ENCODE measurements around the gene SPTBN2. TPM values are rescaled to one million over a fixed set of nuclear protein-coding genes. Genes with fewer than 3 reads are reported as not detected.
A peak's percentile ranks its signal among the peaks of the same experiment; 100 is the strongest.

Gene SPTBN2
- 0.14 TPM for polyA plus RNA-seq (2013, experiment 1 of 2)
- polyA plus RNA-seq (2013, experiment 2 of 2), result 0.10 TPM

DNA sequence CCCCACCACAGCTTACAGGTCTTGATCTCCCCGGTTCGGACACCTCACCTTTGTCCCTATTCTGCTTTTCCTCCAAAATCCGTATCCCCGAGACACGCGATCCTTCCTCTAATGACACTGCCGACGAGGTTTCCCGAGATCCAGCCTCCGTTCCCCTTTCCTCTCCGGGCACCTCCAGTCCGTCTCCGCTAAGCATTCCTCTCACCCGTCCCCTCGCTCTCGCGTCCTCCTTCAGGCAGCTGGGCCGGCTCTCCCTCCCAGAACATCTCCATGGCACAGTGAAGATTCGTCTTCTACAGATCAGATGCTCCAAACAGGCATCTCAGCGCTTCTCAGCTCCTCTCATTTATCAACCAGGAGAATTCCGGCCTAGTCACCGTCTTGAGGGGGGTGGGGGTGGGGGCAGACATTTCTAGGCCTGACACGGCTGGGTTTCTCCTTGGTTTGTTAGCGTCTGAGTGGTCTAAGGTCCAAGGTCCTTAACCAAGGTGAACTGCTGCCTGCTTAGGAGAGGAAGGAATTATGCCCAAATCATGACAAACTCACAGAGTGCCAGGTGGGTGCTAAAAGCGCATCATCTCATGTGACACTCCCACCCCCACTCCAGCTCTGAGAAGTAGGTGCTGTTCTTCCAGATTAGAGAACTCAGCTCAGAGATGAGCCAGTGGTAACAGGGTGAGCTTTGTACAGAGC is at the start of gene SPTBN2:
Gene SPTBN2 (minus strand): TSS at position 524 of the 693 bp plus-strand sequence. CDS start 7,976 bp downstream, outside the sequence.
- Histone ChIP-seq H3K4me2 (ENCODE audit: low read length, poor library complexity, severe bottlenecking) (peak within 1 kb of the TSS; percentile 69), H4K91ac (ENCODE audit: low read length) (no peak within 1 kb of the TSS), H3K9me3 (ENCODE audit: control insufficient read depth, low read length) (no peaks in the 10 kb centered on the region), H2AK5ac (ENCODE audit: low read length, severe bottlenecking) (peak within 1 kb of the TSS; percentile 42), H3K4me3 (ENCODE audit: insufficient read depth in 1 of 2, low read depth in 1 of 2, low read length in 2 of 2) (peak within 1 kb of the TSS; percentile 71 to 77), H3K23ac (ENCODE audit: low read length in 2 of 2) (peak within 1 kb of the TSS in 1 of 2 experiments; percentile 28), H2BK120ac (ENCODE audit: low read depth, low read length) (no peak within 1 kb of the TSS), H2AFZ (ENCODE audit: low read depth, low read length) (no peak within 1 kb of the TSS), H3K4ac (ENCODE audit: low read depth in 1 of 2, low read length in 2 of 2) (no peak within 1 kb of the TSS), H3K14ac (ENCODE audit: low read length in 2 of 2) (no peak within 1 kb of the TSS), H3K4me1 (ENCODE audit: control insufficient read depth, insufficient read depth, low read depth, low read length) (peaks cover 22% of the 10 kb centered on the region), H2BK15ac (ENCODE audit: low read depth, poor library complexity, severe bottlenecking) (no peak within 1 kb of the TSS), H2BK12ac (ENCODE audit: low read length in 2 of 2) (peak within 1 kb of the TSS in 1 of 2 experiments; percentile 29), H3K27ac (ENCODE audit: low read length, poor library complexity, severe bottlenecking) (peak within 1 kb of the TSS; percentile 47), H4K8ac (ENCODE audit: low read length) (peak within 1 kb of the TSS; percentile 21), H3K36me3 (ENCODE audit: control insufficient read depth in 1 of 2, insufficient read depth in 2 of 2, low read depth in 1 of 2, low read length in 2 of 2) (no peaks in the 10 kb centered on the region), H3K27me3 (ENCODE audit: control insufficient read depth in 1 of 2, insufficient read depth in 1 of 2, low read length in 2 of 2) (peaks cover 3 to 65% of the 10 kb centered on the region in 2 experiments), H3K18ac (ENCODE audit: low read depth in 1 of 2, low read length in 2 of 2) (no peak within 1 kb of the TSS), H2BK5ac (ENCODE audit: low read depth, low read length, poor library complexity, severe bottlenecking) (peak within 1 kb of the TSS; percentile 61), H3K9ac (ENCODE audit: low read length) (peak within 1 kb of the TSS; percentile 36), H3K79me1 (replicated peaks; ENCODE audit: low read length, poor library complexity, severe bottlenecking) (peaks cover 3% of the 10 kb centered on the region)
- DNase-seq, result peak; percentile 29
- 6% methylated on average over 23 of the region's 25 CpGs for WGBS

GRCh38 chr11:66768818-66769217 is 39.8 kb upstream of the SPTBN2 start:
- no peak overlapping the region for H3K4me3 ChIP-seq (ENCODE audit: insufficient read depth in 1 of 2, low read depth in 1 of 2, low read length in 2 of 2)
- peak overlapping the region; percentile 98 for H2AK5ac ChIP-seq (ENCODE audit: low read length, severe bottlenecking)
- no peak for DNase-seq
- no peaks in the 10 kb centered on the region for H3K27me3 ChIP-seq (ENCODE audit: control insufficient read depth in 1 of 2, insufficient read depth in 1 of 2, low read length in 2 of 2)
- H3K79me1 ChIP-seq (replicated peaks; ENCODE audit: low read length, poor library complexity, severe bottlenecking), result peaks cover 11% of the 10 kb centered on the region
- H4K8ac ChIP-seq (ENCODE audit: low read length), result peak overlapping the region; percentile 28
- H3K9me3 ChIP-seq (ENCODE audit: control insufficient read depth, low read length), result no peaks in the 10 kb centered on the region
- peak overlapping the region; percentile 94 for H2BK5ac ChIP-seq (ENCODE audit: low read depth, low read length, poor library complexity, severe bottlenecking)
- peaks cover 0 to 9% of the 10 kb centered on the region in 2 experiments for H3K36me3 ChIP-seq (ENCODE audit: control insufficient read depth in 1 of 2, insufficient read depth in 2 of 2, low read depth in 1 of 2, low read length in 2 of 2)
- no peak overlapping the region for H2BK12ac ChIP-seq (ENCODE audit: low read length in 2 of 2)
- no peak overlapping the region for H3K18ac ChIP-seq (ENCODE audit: low read depth in 1 of 2, low read length in 2 of 2)
- H4K91ac ChIP-seq (ENCODE audit: low read length), result no peak overlapping the region
- H3K9ac ChIP-seq (ENCODE audit: low read length), result no peak overlapping the region
- no peak overlapping the region for H3K23ac ChIP-seq (ENCODE audit: low read length in 2 of 2)
- no peak overlapping the region for H3K4me2 ChIP-seq (ENCODE audit: low read length, poor library complexity, severe bottlenecking)
- peak overlapping the region; percentile 99 for H3K27ac ChIP-seq (ENCODE audit: low read length, poor library complexity, severe bottlenecking)
- H3K14ac ChIP-seq (ENCODE audit: low read length in 2 of 2), result no peak overlapping the region
- H2BK120ac ChIP-seq (ENCODE audit: low read depth, low read length), result no peak overlapping the region
- H2AFZ ChIP-seq (ENCODE audit: low read depth, low read length), result no peak overlapping the region
- no peak overlapping the region for H3K4ac ChIP-seq (ENCODE audit: low read depth in 1 of 2, low read length in 2 of 2)
- H2BK15ac ChIP-seq (ENCODE audit: low read depth, poor library complexity, severe bottlenecking), result no peak overlapping the region
- peaks cover 2% of the 10 kb centered on the region for H3K4me1 ChIP-seq (ENCODE audit: control insufficient read depth, insufficient read depth, low read depth, low read length)

- H3K9ac ChIP-seq (ENCODE audit: low read length), result no peak overlapping the region
- no peaks in the 10 kb centered on the region for H3K27me3 ChIP-seq (ENCODE audit: control insufficient read depth in 1 of 2, insufficient read depth in 1 of 2, low read length in 2 of 2)
- DNase-seq, result no peak
- H2BK12ac ChIP-seq (ENCODE audit: low read length in 2 of 2), result no peak overlapping the region
- peaks cover 11% of the 10 kb centered on the region for H3K79me1 ChIP-seq (replicated peaks; ENCODE audit: low read length, poor library complexity, severe bottlenecking)
- H3K27ac ChIP-seq (ENCODE audit: low read length, poor library complexity, severe bottlenecking), result peak overlapping the region; percentile 99
- H4K91ac ChIP-seq (ENCODE audit: low read length), result no peak overlapping the region
- no peak overlapping the region for H2BK5ac ChIP-seq (ENCODE audit: low read depth, low read length, poor library complexity, severe bottlenecking)
- no peak overlapping the region for H3K4me3 ChIP-seq (ENCODE audit: insufficient read depth in 1 of 2, low read depth in 1 of 2, low read length in 2 of 2)
- no peak overlapping the region for H3K4me2 ChIP-seq (ENCODE audit: low read length, poor library complexity, severe bottlenecking)
- no peak overlapping the region for H2BK15ac ChIP-seq (ENCODE audit: low read depth, poor library complexity, severe bottlenecking)
- H4K8ac ChIP-seq (ENCODE audit: low read length), result no peak overlapping the region
- no peak overlapping the region for H3K4ac ChIP-seq (ENCODE audit: low read depth in 1 of 2, low read length in 2 of 2)
- H3K14ac ChIP-seq (ENCODE audit: low read length in 2 of 2), result no peak overlapping the region
- WGBS, result no CpG with 5 or more reads among the region's 3 CpGs
- H3K36me3 ChIP-seq (ENCODE audit: control insufficient read depth in 1 of 2, insufficient read depth in 2 of 2, low read depth in 1 of 2, low read length in 2 of 2), result peaks cover 0 to 9% of the 10 kb centered on the region in 2 experiments
- H2BK120ac ChIP-seq (ENCODE audit: low read depth, low read length), result no peak overlapping the region
- peaks cover 2% of the 10 kb centered on the region for H3K4me1 ChIP-seq (ENCODE audit: control insufficient read depth, insufficient read depth, low read depth, low read length)
- no peak overlapping the region for H2AK5ac ChIP-seq (ENCODE audit: low read length, severe bottlenecking)
- H3K23ac ChIP-seq (ENCODE audit: low read length in 2 of 2), result no peak overlapping the region
- no peak overlapping the region for H2AFZ ChIP-seq (ENCODE audit: low read depth, low read length)
- H3K18ac ChIP-seq (ENCODE audit: low read depth in 1 of 2, low read length in 2 of 2), result no peak overlapping the region
- no peaks in the 10 kb centered on the region for H3K9me3 ChIP-seq (ENCODE audit: control insufficient read depth, low read length)
These were observed 39.1 kb upstream of the SPTBN2 start for GRCh38 chr11:66768088-66768521.

GRCh38 chr11:66767666-66768065 is 38.6 kb upstream of the SPTBN2 start:
- no peaks in the 10 kb centered on the region for H3K9me3 ChIP-seq (ENCODE audit: control insufficient read depth, low read length)
- peak overlapping the region; percentile 76 for H2AK5ac ChIP-seq (ENCODE audit: low read length, severe bottlenecking)
- 100% methylated on average over 1 of the region's 1 CpG for WGBS
- H3K36me3 ChIP-seq (ENCODE audit: control insufficient read depth in 1 of 2, insufficient read depth in 2 of 2, low read depth in 1 of 2, low read length in 2 of 2), result peaks cover 3 to 6% of the 10 kb centered on the region in 2 experiments
- H3K4ac ChIP-seq (ENCODE audit: low read depth in 1 of 2, low read length in 2 of 2), result no peak overlapping the region
- H3K79me1 ChIP-seq (replicated peaks; ENCODE audit: low read length, poor library complexity, severe bottlenecking), result peaks cover 9% of the 10 kb centered on the region
- H2BK120ac ChIP-seq (ENCODE audit: low read depth, low read length), result no peak overlapping the region
- no peak overlapping the region for H3K4me3 ChIP-seq (ENCODE audit: insufficient read depth in 1 of 2, low read depth in 1 of 2, low read length in 2 of 2)
- H2AFZ ChIP-seq (ENCODE audit: low read depth, low read length), result no peak overlapping the region
- H4K8ac ChIP-seq (ENCODE audit: low read length), result no peak overlapping the region
- no peak overlapping the region for H3K4me2 ChIP-seq (ENCODE audit: low read length, poor library complexity, severe bottlenecking)
- H2BK5ac ChIP-seq (ENCODE audit: low read depth, low read length, poor library complexity, severe bottlenecking), result peak overlapping the region; percentile 86
- peak overlapping the region; percentile 93 for H3K27ac ChIP-seq (ENCODE audit: low read length, poor library complexity, severe bottlenecking)
- no peak overlapping the region for H3K9ac ChIP-seq (ENCODE audit: low read length)
- no peaks in the 10 kb centered on the region for H3K27me3 ChIP-seq (ENCODE audit: control insufficient read depth in 1 of 2, insufficient read depth in 1 of 2, low read length in 2 of 2)
- H2BK12ac ChIP-seq (ENCODE audit: low read length in 2 of 2), result no peak overlapping the region
- no peak overlapping the region for H2BK15ac ChIP-seq (ENCODE audit: low read depth, poor library complexity, severe bottlenecking)
- no peak overlapping the region for H3K14ac ChIP-seq (ENCODE audit: low read length in 2 of 2)
- DNase-seq, result no peak
- peaks cover 2% of the 10 kb centered on the region for H3K4me1 ChIP-seq (ENCODE audit: control insufficient read depth, insufficient read depth, low read depth, low read length)
- H3K23ac ChIP-seq (ENCODE audit: low read length in 2 of 2), result no peak overlapping the region
- H4K91ac ChIP-seq (ENCODE audit: low read length), result no peak overlapping the region
- no peak overlapping the region for H3K18ac ChIP-seq (ENCODE audit: low read depth in 1 of 2, low read length in 2 of 2)
